Measurements from ENCODE around the gene MAGT1.

DNA sequence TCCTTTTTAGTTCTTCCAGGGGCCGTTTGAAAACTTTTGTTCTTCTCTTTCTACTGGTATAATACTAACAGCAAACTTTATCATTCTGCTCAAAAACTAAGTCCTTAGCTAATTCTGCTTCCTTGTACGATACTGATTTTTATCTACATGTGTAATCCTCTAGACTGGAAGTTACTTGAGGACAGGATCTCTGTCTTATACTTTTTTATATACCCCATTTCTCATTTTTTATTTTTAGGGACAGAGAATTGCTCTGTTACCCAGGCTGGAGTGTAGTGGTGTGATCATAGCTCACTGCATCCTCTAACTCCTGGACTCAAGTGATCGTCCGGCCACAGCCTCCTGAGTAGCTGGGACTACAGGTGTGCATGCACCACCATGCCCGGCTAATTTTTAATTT, 6.3 kb upstream of the MAGT1 start:
- TF ChIP-seq GATA2 (IDR thresholded peaks at IDR 0.05; ENCODE audit: low read depth, low read length) (no peak), GATA3 (IDR thresholded peaks at IDR 0.05; ENCODE audit: low read depth, low read length) (no peak)

Measured in SH-SY5Y (cell line).